Stimulated activated naive CD8-positive, alpha-beta T cell treated with anti-CD3 and anti-CD28 coated beads, Interleukin-15, Interleukin-2, amounts not matched to agents 100 ng/mL and 50 ng/mL, for 24 hours (primary cell): ENCODE data around the gene CBX4.

ENCODE experiments used
- H3K27ac Mint-ChIP-seq: one replicate; pipeline ENCODE4 v1.8.0; 2021; ENCODE audit warnings: mild to moderate bottlenecking, mixed read lengths
- H3K27me3 Mint-ChIP-seq: one replicate; pipeline ENCODE4 v1.8.0; 2021; ENCODE audit warnings: mixed read lengths
- H3K36me3 Mint-ChIP-seq: one replicate; pipeline ENCODE4 v1.8.0; 2021; ENCODE audit warnings: low read depth, mixed read lengths
- H3K4me1 Mint-ChIP-seq: one replicate; pipeline ENCODE4 v1.8.0; 2021; ENCODE audit warnings: low read depth, mixed read lengths
- H3K4me3 Mint-ChIP-seq: one replicate; pipeline ENCODE4 v1.8.0; 2021; ENCODE audit warnings: mild to moderate bottlenecking, mixed read lengths
- H3K9me3 Mint-ChIP-seq: one replicate; pipeline ENCODE4 v1.8.0; 2021; ENCODE audit warnings: mixed read lengths

CBX4 gene

GRCh38 chr17:79839356-79840268 is at the start of gene CBX4:
Gene CBX4, minus strand, starts transcription at chr17:79839440. Its CDS starts 189 bp downstream, at chr17:79839251.
- peaks cover 26% of the 10 kb centered on the region for H3K27me3 Mint-ChIP-seq
- H3K36me3 Mint-ChIP-seq: peaks cover 3% of the 10 kb centered on the region
- peaks cover 52% of the 10 kb centered on the region for H3K4me1 Mint-ChIP-seq
- peak within 1 kb of the TSS; percentile 89 for H3K27ac Mint-ChIP-seq
- H3K9me3 Mint-ChIP-seq: no peaks in the 10 kb centered on the region
- peak within 1 kb of the TSS; percentile 90 for H3K4me3 Mint-ChIP-seq

DNA sequence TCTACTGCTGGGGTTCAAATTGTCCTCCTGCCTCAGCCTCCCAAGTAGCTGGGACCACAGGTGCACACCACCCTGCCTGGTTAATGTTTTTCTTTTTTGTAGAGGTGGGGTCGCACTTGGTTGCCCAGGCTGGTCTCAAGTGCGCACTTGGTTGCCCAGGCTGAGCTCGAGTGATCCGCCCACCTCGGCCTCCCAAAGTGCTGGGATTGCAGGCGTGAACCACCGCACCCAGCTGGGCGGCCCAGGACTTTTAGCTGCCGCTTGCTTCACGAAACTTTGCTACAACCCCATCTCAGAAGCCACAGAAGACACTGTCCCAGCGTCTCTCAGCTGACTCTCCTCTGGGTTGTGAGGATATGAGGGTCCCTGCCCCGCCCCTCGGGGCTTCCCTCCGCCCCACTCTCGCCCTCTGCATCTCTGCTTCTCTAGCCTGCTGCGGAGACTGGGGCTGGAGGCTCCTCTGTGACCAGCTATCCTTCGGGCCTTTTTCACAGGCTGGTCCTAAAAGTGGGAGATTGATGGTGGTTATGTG is 48.8 kb upstream of the CBX4 start:
- Mint-ChIP-seq H3K27ac (no peak overlapping the region), H3K27me3 (peaks cover 31% of the 10 kb centered on the region), H3K9me3 (no peaks in the 10 kb centered on the region)

GRCh38 chr17:79887451-79887991 is 48.3 kb upstream of the CBX4 start:
- no peak overlapping the region for H3K27ac Mint-ChIP-seq
- no peak overlapping the region for H3K4me3 Mint-ChIP-seq
- no peaks in the 10 kb centered on the region for H3K36me3 Mint-ChIP-seq
- no peaks in the 10 kb centered on the region for H3K9me3 Mint-ChIP-seq
- H3K27me3 Mint-ChIP-seq: peaks cover 34% of the 10 kb centered on the region
- H3K4me1 Mint-ChIP-seq: no peaks in the 10 kb centered on the region

More for the DNA sequence above, 48.8 kb upstream of the CBX4 start:
- Mint-ChIP-seq H3K4me3 (no peak overlapping the region), H3K36me3 (no peaks in the 10 kb centered on the region), H3K4me1 (no peaks in the 10 kb centered on the region)

DNA sequence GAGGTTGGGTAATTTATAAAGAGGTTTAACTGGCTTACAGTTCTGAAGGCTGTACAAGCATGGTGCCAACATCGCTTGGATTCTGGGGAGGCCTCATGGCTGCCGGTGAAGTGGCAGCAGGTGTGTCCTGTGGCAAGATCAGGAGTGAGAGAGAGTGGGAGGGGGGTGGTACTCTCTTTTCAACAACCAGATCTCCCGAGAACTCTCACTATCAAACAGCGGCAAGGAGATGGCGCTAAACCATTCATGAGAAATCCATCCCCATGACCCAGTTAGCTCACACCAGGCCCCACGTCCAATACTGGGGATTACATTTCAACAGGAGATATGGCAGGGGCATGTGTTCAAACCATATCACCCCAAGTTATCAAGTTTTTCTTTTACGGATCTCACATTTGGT is 44.0 kb upstream of the CBX4 start:
- Mint-ChIP-seq H3K27ac (no peak overlapping the region), H3K27me3 (peaks cover 28% of the 10 kb centered on the region), H3K4me1 (no peaks in the 10 kb centered on the region), H3K9me3 (no peaks in the 10 kb centered on the region), H3K36me3 (no peaks in the 10 kb centered on the region), H3K4me3 (no peak overlapping the region)

- Mint-ChIP-seq H3K27me3 (peaks cover 20% of the 10 kb centered on the region), H3K9me3 (no peaks in the 10 kb centered on the region), H3K4me1 (peaks cover 5% of the 10 kb centered on the region), H3K36me3 (no peaks in the 10 kb centered on the region), H3K4me3 (no peak overlapping the region), H3K27ac (no peak overlapping the region)
These were observed 39.2 kb upstream of the CBX4 start for GRCh38 chr17:79878329-79878947.

- no peak overlapping the region for H3K27ac Mint-ChIP-seq
- H3K4me1 Mint-ChIP-seq: peaks cover 5% of the 10 kb centered on the region
- H3K9me3 Mint-ChIP-seq: no peaks in the 10 kb centered on the region
- H3K36me3 Mint-ChIP-seq: no peaks in the 10 kb centered on the region
- peaks cover 15% of the 10 kb centered on the region for H3K27me3 Mint-ChIP-seq
- H3K4me3 Mint-ChIP-seq: no peak overlapping the region
These were observed 37.8 kb upstream of the CBX4 start for GRCh38 chr17:79877041-79877440.

DNA sequence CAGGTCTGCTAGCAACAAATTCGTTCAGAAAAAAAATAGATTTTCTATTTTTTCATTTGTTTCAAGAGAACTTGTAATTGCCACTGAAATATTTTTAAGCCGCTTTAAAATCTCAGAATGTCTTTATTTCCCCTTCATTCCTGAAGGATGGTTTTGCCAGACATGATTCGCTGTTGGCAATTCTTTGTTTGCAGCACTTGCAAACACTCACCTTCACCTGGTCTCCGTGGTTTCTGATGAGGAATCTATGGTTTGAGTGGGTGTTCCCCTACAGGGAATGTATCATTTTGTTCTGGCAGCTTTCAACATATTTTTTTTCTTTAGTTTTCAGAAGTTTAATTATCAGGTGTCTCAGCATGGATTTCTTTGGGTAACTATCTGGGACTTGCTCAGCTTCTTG is 36.3 kb upstream of the CBX4 start:
- no peak overlapping the region for H3K4me3 Mint-ChIP-seq
- no peaks in the 10 kb centered on the region for H3K36me3 Mint-ChIP-seq
- H3K9me3 Mint-ChIP-seq: no peaks in the 10 kb centered on the region
- peaks cover 5% of the 10 kb centered on the region for H3K4me1 Mint-ChIP-seq
- H3K27ac Mint-ChIP-seq: no peak overlapping the region
- H3K27me3 Mint-ChIP-seq: peaks cover 9% of the 10 kb centered on the region

DNA sequence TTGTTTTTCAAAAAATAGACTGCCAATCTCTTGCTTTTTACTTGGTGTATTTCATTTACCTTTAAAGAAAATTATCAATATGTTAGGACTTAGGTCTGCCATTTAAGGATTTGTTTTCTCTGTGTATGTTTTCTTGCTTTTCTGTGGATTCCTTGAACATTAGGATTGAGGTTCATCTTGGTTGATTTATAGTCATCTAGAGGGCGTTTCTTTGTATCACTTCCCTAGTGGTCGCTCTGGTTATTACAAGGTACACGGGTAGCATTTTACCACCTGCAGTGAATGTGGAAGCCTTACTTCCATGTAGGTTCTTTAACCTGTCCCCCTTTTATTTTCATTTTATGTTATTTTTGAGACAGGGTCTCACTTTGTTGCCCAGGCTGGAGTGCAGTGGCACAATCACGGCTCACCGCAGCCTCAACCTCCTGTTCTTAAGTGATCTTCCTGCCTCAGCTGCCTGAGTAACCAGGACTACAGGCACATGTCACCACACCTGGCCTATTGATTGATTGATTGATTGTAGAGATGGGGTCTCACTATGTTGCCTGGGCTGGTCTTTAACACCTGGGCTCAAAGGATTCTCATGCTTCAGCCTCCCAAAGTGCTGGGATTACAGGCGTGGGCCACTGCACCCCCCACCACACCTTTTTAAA is 35.2 kb upstream of the CBX4 start:
- Mint-ChIP-seq H3K9me3 (no peaks in the 10 kb centered on the region), H3K36me3 (no peaks in the 10 kb centered on the region), H3K27me3 (peaks cover 7% of the 10 kb centered on the region), H3K4me1 (peaks cover 5% of the 10 kb centered on the region), H3K4me3 (no peak overlapping the region), H3K27ac (no peak overlapping the region)

DNA sequence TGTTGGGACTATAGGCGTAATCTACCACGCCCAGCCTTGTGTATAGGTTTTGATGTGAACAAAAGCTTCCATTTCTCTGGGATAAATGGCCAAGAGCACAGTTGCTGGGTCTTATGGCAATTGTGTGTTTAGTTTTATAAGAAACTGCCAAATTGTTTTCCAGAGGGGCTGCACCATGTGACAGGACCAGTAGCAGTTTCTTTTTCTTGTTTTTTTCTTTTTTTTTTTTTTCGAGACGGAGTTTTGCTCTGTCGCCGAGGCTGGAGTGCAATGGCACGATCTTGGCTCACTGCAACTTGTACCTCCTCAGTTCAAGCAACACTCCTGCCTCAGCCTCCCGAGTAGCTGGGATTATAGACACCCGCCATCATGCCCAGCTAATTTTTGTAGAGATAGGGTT is 34.3 kb upstream of the CBX4 start:
- Mint-ChIP-seq H3K4me3 (no peak overlapping the region), H3K4me1 (peaks cover 5% of the 10 kb centered on the region), H3K27me3 (peaks cover 7% of the 10 kb centered on the region), H3K9me3 (no peaks in the 10 kb centered on the region), H3K27ac (no peak overlapping the region), H3K36me3 (no peaks in the 10 kb centered on the region)

DNA sequence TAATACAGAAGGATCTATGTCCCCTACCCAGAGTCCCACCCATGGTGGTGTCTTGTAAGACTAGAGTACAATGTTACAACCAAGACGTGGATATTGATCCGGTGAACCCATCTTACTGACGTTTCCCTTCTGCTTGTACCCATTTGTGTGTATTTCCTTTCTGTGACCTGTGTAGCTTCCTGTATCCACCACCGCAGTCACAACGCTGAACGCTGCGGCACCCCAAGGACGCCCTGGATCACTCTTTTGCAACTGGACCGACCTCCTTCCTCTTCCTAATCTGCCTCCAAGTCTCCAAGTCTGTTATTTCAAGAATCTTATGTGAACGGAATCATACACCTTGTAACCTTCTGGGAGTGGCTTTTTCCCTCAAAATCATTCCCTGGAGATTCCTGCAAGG is 33.5 kb upstream of the CBX4 start:
- peaks cover 7% of the 10 kb centered on the region for H3K27me3 Mint-ChIP-seq
- H3K27ac Mint-ChIP-seq: no peak overlapping the region
- H3K4me3 Mint-ChIP-seq: no peak overlapping the region
- H3K4me1 Mint-ChIP-seq: peaks cover 5% of the 10 kb centered on the region
- no peaks in the 10 kb centered on the region for H3K9me3 Mint-ChIP-seq
- no peaks in the 10 kb centered on the region for H3K36me3 Mint-ChIP-seq

GRCh38 chr17:79871131-79871530 is 31.9 kb upstream of the CBX4 start:
- H3K36me3 Mint-ChIP-seq: no peaks in the 10 kb centered on the region
- H3K27me3 Mint-ChIP-seq: peaks cover 7% of the 10 kb centered on the region
- H3K9me3 Mint-ChIP-seq: no peaks in the 10 kb centered on the region
- no peak overlapping the region for H3K4me3 Mint-ChIP-seq
- H3K4me1 Mint-ChIP-seq: peaks cover 5% of the 10 kb centered on the region
- H3K27ac Mint-ChIP-seq: no peak overlapping the region

DNA sequence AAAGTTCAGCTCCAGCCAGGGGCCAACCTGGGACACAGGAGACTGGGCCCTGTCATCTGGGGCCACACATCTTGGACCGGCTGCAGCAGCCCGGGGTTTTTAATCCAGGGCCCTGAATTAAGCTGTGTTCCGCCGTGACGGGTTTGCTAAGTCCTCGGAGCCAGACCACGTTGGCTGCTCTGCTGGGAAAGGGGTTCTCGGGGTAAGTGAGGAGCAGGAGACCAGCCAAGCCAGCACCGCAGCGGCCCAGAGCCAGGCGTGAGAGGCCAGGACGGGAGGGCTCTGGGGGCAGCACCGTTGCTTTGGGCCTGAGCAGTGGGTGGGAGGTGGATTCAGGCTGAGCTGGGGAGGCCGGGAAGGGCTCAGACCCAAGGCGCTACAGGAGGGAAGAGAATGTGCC is 31.3 kb upstream of the CBX4 start:
- H3K27me3 Mint-ChIP-seq: peaks cover 7% of the 10 kb centered on the region
- no peaks in the 10 kb centered on the region for H3K9me3 Mint-ChIP-seq
- H3K4me3 Mint-ChIP-seq: no peak overlapping the region
- peaks cover 5% of the 10 kb centered on the region for H3K4me1 Mint-ChIP-seq
- no peaks in the 10 kb centered on the region for H3K36me3 Mint-ChIP-seq
- no peak overlapping the region for H3K27ac Mint-ChIP-seq

- no peak overlapping the region for H3K27ac Mint-ChIP-seq
- no peaks in the 10 kb centered on the region for H3K4me1 Mint-ChIP-seq
- H3K36me3 Mint-ChIP-seq: no peaks in the 10 kb centered on the region
- no peak overlapping the region for H3K4me3 Mint-ChIP-seq
- H3K27me3 Mint-ChIP-seq: peaks cover 8% of the 10 kb centered on the region
- H3K9me3 Mint-ChIP-seq: no peaks in the 10 kb centered on the region
These were observed 27.7 kb upstream of the CBX4 start for GRCh38 chr17:79866791-79867518.
